GM18505 (cell line): ENCODE measurements around the gene MDP1.
A peak's percentile ranks its signal among the peaks of the same experiment; 100 is the strongest.
"Not testable (repeated sequence)": the region's sequence is repeated elsewhere in the genome, so short reads cannot be mapped to it uniquely, and the experiment has no call there.

ENCODE experiments used
- ATAC-seq: cut with Tn5 transposase; IDR thresholded peaks from one replicate; pipeline ENCODE4 v1.9.1; 2021; ENCODE audit not compliant: unreplicated experiment
- POLR2A ChIP-seq: IDR thresholded peaks from 4 replicates; pipeline ENCODE4 v1.6.1; 2011; ENCODE audit warnings: borderline replicate concordance; ENCODE audit not compliant: insufficient read depth, insufficient read length; ENCODE audit errors: extremely low read depth

The MDP1 gene

DNA sequence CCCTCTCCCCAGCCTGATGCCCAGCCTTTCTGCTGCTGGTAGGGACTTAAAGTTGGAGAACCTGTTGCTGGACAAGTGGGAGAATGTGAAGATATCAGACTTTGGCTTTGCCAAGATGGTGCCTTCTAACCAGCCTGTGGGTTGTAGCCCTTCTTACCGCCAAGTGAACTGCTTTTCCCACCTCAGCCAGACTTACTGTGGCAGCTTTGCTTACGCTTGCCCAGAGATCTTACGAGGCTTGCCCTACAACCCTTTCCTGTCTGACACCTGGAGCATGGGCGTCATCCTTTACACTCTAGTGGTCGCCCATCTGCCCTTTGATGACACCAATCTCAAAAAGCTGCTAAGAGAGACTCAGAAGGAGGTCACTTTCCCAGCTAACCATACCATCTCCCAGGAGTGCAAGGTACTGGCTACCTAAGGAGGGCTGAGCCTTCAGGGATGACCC is 8.7 kb downstream of the MDP1 start:
- no peak for TF ChIP-seq POLR2A
- no peak for ATAC-seq

DNA sequence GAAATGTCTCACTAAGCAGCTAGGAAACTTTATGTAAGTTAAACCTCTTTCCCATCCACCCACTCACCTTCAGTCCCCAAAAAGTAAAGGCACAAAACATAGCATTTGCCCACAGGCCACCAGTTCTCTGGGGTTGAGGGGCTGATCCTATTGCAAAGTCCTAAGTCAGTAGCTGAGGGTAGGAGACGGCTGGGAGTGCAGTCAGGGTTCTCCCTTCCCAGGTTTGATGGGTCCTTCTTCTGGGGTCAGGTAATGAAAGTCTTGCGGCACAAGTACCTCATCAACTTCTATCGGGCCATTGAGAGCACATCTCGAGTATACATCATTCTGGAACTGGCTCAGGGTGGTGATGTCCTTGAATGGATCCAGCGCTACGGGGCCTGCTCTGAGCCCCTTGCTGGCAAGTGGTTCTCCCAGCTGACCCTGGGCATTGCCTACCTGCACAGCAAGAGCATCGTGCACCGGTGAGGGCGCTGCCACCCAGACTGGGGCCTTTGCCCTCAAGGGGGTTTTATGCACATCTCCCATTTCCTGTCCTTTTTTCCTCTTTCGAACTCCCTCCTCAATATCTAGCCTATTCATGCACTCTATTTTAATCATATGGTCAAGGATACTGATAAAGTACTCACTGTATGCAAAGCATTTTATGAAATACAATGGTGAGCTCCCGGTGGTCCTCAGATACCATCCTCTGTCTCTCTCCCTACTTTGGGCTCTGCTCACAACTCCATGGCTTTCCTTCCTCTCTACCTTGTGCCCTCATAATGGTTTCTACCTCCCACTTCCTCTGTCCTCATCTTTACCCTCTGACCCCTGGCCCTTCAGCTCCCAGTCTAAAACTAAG is 9.4 kb downstream of the MDP1 start:
- no peak for ATAC-seq
- TF ChIP-seq POLR2A, result no peak

DNA sequence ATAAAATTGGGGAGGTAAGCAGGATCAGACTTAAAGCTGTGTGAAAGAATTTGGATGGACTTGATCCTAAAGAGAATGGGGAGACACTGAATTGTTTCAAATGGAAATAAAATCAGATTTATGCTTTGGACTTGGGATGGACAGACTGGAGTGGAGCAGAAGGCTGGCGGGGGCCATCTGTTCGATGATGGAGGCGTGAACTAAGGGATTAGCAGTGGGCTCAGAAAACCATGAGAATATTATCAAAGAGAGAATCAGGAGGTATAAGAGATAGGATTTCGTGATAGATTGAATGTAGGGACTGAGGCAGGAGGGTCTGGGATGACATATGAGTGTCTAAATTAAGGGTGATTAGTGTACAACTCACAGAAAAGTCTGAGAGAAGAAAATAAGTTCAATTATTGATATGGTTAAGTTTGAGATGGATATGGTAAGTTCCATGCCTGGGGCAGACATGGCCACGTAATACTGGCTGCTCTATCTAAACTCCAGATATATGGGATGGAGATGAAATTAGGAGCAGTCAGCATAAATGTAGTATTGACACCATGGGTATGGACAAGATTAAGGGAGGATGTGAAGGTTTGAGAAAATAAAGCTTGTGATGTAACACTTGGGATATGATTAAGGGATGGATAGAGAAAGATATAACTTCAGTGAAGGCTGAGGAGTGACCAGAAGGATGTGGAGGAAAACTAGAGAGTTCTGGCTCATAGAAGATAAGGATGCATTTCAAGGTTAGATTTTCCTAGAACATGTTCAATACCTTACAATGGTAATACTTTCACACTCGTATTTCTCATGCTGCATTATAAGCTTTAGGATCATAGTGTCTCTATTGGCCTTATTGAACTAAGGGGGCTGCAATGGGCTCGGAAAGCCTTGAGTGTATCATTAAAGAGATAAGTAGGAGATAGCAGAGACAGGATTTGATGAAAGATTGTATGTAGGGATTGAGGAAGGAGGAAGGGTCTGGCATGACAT is 11.4 kb downstream of the MDP1 start:
- no peak for ATAC-seq
- no peak for TF ChIP-seq POLR2A

DNA sequence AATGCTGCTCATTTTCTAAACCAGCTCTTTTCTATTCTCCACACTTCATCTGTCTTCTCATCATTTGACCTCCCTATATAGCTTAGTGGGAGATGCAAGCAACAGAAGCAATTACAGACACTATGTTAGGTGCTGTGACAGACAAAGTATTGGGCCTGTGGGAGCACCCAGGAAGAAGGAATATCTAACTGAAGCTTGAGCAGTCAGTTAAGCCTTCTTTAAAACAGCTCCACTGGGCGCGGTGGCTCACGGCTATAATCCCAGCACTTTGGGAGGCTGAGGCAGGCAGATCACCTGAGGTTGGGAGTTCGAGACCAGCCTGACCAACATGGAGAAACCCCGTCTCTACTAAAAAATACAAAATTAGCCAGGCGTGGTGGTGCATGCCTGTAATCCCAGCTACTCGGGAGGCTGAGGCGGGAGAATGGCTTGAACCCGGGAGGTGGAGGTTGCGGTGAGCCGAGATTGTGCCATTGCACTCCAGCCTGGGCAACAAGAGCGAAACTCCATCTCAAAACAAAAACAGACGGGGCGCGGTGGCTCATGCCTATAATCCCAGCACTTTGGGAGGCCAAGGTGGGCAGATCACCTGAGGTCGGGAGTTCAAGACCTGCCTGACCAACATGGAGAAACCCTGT is 12.5 kb downstream of the MDP1 start:
- not testable (repeated sequence) for ATAC-seq

DNA sequence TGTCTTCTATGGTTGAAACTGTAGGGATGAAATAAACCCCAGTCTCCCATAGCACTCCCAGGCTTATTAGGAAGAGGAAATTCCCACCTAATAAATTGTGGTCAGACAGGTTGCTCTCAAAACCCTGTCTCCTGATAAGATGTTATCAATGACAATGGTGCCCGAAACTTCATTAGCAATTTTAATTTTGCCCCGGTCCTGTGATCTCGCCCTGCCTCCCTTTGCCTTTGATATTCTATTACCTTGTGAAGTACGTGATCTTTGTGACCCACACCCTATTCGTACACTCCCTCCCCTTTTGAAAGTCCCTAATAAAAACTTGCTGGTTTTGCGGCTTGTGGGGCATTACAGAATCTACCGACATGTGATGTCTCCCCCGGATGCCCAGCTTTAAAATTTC is 13.3 kb downstream of the MDP1 start:
- ATAC-seq, result not testable (repeated sequence)

DNA sequence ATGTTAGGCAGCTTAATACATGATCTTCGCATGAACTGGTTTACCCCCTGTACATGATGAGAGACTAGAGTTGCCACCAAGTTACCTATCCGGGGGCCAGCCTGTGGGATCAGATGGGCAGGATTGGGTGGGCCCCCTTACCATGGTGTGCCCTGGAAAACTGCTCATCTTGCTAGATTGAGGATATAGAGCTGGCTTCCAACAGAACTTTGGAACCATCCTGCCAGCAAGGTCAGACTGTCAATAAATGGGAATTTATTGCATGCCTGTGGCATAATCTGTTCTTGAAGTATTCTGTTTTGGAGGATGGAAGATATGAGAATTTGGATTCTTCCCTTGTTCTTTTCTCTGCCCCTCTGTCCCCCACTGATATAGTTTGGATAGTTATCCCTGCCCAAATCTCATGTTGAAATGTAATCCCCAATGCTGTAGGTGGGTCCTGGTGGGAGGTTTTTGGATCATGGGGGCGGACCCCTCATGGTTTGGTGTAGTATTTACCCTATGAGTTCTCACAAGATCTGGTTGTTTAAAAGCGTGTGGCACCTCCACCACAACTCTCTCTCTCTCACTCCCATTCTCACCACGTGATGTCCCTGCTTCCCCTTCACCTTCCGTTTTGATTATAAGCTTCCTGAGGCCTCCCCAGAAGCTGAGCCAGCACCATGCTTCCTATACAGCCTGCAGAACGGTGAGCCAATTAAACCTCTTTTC is 16.9 kb downstream of the MDP1 start:
- no peak for ATAC-seq

DNA sequence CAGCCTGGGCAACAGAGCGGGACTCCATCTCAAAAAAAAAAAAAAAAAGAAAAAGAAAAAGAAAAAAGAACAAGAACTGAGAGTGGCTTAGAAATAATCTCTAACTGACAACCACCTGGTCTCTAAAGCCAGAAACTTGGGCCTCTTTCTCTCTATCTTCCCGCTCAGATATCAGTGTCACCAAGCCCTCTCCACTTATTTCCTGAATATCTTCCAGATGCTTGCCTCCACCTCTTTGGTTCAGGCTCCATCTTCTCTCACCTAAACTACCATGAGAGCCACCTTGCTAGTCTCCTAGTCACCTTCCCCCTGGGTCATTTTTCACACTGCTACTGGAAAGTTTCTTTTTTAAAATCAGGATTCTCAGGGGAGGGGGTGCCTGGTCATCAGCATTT is 18.8 kb downstream of the MDP1 start:
- no peak for TF ChIP-seq POLR2A
- no peak for ATAC-seq

More for the DNA sequence above, 16.9 kb downstream of the MDP1 start:
- no peak for TF ChIP-seq POLR2A

DNA sequence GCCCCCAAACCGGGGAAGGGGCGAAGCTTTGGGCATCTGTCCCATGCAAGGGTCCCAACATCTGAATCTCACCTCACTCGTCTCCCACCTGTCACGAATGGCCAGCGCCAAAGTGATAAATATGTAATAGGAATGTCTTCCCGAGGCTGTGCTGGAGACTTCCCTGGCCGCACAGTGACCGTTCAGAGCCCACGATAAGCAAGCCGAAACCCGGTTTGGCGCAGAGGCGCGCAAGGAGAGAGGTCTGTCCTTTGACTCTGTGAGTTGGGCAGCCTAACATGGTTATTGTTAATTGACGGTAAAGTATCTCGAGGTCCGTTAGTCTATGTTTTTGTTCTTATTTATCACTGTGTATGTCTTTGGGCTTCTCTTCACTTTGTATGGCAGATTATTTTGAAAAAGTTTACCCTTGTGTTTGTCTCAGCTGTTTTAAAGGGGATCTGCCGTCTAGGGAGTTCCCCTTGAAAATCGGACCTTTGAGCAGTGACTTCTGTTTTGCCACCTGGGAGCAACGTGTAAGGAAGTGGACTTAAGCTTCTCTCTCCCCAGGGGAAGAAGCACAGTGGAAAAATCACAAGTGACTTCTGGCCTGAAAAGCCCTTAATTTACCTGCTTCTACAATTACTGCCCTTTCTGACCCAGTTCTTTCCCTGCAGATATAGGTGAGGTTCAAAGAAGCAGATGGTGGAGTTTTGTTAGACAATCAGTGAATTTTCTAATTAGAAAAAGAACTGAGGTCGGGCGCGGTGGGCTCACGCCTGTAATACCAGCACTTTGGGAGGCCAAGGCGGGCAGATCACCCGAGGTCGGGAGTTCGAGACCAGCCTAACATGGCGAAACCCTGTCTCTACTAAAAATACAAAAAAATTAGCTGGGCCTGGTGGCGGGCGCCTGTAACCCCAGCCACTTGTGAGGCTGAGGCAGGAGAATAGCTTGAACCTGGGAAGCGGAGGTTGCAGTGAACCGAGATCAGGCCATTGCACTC is 19.5 kb downstream of the MDP1 start:
- ATAC-seq, result peak; percentile 20
- TF ChIP-seq POLR2A, result no peak

DNA sequence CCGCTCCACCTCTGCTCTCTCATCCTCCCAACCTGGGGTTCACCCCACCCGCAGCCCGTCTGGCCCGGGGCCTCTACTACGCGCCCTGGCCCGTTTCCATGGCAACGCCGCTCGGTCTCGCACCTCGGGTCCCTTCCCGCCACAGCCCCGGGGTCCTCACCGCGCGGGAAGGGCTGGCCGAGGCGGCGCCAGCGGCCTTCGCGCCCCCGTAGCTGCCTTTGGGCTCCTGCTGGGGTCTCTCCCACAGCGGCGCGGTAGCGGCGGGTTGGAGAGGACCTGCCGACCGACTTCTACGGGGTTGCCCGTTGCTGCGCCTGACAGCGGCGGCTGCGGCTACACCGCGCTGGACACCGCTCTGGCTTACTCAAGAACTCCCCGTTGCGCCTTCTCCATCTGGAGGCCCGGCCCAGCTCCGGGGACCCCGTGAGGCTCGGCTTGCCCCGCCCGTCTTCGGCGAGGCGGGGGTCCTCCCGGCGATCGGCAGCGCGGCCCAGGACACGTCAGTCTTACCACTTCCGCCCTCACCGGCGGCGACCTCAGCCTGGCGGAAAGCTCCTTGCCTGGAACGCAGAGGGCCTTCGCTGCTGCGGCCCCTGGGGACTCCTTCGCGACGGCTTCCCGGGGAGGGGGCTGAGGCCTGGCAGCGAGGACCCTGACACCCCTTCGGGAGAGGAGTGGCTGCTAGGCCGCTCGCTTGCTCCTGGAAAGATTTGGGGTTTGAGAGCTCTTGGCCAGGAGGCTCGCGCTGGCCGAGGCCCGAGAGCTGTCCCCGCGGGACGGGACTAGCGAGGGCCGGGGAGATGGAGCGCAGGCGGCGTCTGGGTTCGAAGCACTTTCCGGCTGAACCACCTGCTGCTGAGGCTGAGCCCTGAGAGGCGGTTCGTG is 20.4 kb downstream of the MDP1 start, which contains the start of gene TM9SF1:
Gene TM9SF1, minus strand, starts transcription at position 256 of the 885 bp plus-strand sequence. CDS start 422 bp downstream, outside the sequence.
- peak; percentile 76 for TF ChIP-seq POLR2A
- peak; percentile 88 for ATAC-seq

DNA sequence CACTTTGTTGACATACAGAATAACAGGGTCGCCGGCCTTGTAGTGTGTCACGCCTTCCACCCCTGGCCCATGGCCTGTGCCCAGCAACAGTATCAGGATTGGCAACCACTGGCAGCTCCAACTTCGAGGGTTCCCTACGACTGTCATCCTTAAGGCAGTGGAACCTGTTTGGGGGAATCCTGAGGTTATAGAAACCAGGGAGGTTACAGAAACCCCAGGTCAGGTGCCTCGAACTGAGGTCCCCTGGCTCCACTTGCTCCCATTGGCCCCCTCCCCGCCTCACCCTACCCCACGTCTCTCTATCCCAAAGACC is 21.0 kb downstream of the MDP1 start:
- ATAC-seq, result no peak
- TF ChIP-seq POLR2A, result no peak
